ENCODE measurements around the gene PRLR.
"Not testable (repeated sequence)": the region's sequence is repeated elsewhere in the genome, so short reads cannot be mapped to it uniquely, and the experiment has no call there.

The PRLR gene

DNA sequence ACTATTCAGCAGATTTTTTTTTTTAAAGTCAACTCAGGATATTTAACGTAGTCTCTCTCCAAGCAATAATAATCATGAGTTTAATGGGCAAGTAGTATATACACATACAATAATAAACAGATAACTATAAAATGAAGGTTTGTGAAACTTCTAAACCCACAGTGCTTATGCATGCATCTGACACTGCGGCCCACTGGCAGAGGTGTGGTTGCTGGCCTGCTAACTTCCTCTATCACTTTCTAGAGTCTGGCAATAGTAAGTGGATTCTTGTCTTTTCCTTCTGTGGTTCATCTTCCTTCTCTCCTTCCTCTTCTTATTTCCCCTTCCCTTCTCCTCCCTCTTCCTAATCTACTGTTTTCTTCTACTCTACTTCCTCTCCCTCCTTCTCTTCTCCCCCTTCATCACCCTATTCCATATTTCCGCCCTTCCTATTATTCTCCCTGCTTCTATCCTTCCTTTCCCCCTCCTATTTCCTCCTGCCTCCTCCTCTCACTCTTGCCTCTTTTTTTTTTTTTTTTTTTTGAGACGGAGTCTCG is 164.0 kb downstream of the PRLR start:
- no peak for DNase-seq

DNA sequence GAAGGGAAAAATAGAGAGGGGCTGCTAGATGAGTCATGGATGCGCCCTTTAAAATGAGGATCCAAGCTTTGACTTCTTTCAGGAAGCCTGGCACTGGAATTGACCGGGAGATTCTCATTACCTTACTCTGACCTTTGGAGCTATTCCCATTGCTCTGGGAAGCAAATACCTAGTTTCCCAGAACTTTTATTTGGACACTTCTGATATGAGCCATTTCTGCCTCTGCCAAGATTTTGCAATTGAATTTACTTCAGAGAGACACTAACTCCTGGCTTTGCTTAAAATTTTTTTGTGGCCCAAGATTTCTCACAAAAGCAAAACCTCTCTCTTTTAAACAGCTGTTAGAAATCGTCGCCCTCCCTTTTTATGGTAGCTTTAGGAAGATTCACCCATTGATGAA is 166.9 kb downstream of the PRLR start:
- no peak for DNase-seq

DNA sequence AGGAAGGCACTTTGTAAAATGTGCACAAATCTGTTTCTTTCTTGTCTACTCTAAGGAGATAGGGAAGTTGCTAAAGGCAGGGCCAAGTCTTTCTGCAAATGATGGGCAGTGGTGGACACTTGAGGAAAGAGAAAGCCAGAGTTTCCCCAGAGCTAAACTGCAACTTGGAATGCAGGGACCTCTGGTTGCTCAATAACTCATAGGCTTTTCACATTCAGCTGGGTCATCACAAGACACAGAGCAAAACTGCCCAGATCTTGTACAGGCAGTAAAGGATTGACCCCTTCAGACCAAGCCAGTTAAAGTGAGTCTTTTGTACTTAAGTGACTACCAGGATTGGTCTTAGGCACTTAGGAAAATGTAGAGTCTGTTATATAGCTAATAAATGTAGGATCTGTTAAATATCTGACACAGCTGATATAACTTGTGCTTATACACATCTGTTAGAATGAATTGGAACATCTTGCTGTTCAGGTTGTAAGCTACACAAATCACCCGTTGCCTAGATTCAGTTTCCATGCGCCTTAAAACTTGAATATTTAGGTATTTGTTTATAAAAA is 169.0 kb downstream of the PRLR start:
- DNase-seq: no peak

DNA sequence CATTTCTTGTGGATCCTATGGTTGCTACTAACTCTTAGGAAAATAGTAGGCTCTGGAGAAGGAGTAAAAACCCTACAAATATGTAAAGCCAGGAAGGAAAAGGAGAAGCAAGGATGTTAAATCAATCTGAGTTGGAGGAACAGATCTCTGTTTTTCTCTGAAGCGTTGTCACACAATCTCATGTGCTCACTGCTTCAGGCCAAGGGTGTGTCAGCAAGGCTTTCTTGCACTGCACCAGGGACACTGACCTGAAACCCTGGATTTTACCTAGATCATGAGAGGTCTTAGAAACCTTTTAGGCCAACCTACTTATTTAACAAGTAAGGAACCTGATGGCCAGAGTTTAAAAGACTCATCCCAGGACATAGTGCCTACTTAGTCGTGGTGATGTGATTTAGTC is 170.1 kb downstream of the PRLR start:
- DNase-seq: no peak

DNA sequence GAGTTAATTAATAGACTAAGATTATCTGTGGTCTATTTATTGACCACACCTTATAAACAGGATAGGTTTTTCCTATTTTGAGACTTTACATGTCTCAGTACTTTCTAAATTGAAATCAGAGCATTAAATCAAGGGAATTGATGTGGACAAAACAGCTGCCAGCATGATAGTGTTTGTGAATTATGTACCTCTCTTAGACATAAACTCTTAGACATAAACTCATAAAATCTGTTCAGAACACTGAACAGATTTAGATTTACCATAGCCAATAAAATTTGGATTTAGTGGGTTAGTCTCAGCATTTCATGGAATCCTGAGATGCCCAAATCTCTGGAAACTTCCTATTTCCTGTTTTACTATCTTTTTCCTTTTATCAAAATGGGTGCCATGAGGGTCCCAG is 171.0 kb downstream of the PRLR start:
- no peak for DNase-seq

DNA sequence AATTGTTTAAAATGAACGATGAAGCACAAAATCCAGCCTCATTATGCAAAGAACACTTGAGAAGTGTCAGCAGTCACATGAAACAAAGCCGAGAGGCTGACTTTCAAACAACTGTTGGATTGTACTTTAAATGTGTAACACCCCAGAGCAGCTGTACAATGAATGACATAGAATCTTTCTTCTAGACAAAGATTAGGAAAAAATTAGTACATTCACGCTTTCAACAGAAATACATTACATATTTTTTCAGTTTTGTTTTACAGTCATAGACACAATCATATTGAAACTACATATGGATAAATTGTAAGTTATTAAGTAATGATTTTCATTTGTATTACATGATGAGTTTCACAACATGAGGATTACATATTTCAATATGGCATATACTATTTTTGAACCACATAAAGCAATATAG is 171.9 kb downstream of the PRLR start:
- no peak for DNase-seq

DNA sequence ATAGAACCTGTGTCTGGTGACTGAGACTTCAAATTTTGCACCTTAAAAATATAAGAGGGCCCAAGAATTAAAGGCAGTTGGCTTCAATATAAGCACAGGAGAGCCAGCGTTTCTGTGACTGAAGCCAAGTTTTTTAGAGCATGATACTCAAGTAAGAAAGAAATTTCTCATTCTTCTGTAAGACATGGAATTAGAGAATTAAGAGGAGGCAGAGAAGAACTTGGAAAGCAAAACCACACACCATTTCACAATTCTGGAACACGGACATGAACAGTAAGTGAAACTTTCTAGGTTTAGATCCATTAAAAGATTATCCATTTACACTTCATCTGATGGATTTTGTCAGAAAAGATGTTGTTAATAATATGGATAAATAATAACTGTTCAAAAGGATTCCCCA is 173.6 kb downstream of the PRLR start:
- no peak for DNase-seq

DNA sequence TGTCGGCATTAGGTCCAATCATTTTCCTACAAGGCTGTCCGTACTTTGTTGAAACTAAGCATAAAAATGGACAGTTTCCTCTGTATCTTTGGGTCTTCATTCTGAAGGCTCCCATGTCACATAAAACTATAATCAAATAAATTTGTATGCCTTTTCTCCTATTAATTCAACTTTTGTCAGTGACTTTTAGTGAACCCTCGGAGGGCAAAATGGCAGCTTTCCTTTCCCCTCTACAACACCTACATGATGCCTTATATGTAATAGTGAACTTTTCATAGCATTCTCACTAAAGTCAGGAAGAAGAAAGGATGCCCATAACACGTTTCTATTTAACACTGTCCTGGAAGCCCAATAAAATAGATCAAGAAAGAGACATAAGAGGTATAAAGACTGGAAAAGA is 177.4 kb downstream of the PRLR start:
- no peak for DNase-seq

DNA sequence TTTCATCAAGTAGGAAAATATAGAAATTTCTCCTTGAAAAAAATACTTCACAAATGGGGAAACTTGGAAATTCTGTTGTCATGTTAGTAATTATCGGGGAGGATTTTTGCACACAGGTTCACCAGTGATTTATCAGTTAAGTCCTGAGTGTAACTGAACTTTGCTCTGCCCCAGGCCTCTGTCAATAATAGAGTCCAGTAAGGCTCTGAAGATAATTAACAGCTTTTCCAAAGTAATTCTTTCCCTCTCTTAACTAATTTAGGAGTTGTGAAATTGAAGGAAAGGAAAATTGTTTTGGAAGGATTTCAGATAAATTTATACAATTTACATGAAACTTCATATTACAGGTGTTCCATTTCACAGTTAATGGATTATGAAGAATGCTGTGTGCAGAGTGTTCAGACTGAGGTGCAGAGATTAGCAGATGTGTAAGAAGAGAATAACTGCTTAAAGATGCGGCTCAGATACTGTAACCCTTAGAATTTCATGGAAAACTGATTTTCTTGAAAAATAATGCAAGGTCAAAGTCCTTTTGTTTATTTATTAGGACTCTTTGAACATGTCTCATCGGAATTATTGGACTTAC is 179.7 kb downstream of the PRLR start:
- DNase-seq: no peak

DNA sequence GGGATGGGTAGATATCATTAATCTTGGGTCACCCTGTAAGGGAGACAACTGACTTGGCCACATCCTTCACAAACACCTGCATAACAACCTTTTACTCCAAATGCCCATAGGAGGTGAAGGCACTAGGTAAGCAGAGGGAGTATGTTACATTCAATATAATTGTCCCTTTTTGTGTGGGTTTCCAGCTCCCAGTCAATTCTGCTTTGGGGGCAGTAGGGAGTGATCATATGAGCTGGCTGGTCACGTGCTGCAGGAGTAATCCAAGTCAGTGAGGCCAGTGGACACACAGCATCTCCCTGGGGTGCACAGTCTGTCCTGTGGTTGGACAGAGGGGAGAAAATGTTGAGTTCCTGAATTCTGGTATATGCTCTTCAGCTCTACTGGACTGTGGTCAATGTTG is 181.4 kb downstream of the PRLR start:
- DNase-seq: no peak

DNA sequence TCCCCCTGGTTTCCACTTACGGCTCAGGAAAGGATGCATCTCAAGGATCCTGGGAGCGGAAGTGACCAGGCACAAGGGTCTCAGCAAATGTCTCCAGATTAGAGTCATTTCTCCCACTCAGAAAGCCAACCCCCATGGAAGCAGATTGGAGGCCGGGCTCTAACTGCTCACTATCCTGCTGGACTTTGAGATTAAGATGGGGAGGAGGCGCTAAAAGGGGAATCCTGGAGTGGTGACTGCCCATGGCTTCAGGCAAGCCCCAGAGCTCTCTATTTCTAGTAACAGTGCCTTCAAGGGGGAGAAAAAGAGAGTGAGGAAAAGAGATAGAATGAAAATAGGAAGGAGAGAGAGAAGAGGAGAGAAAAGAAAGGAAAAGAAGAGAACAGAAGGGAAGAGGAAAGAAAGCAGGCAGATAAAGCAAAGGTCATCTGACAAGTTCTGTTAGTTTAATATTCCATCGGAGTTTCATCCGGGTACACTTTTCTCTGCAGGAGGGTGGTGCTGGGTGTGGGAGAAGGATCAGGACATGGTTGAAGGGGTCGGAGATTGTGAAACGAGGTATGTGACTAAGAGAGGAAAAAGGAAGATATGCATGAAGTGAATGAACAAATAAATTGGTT is 182.4 kb downstream of the PRLR start, which contains the start of gene AGXT2:
Gene AGXT2 (minus strand): TSS at position 165 of the 620 bp plus-strand sequence. CDS start 57 bp downstream, at position 108.
- no peak for DNase-seq

DNA sequence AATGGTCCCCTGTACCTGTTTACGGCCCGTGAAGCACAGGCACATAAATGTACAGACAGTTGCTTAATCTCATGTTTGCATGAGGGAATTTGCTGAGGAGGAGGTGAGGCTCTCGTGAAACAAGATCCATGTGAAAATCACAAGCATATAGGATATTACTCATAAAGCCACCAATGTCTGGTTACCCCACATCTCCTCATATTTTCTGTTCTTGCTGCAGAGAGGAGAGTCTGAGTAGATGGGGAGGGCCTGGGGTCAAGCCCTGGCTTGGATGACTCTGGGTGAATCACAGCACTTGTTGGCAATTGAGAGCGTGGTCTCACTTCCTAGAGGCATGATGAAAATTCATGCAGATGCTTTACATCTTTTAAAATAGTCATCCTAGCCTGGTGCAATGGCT is 183.5 kb downstream of the PRLR start:
- DNase-seq: no peak

DNA sequence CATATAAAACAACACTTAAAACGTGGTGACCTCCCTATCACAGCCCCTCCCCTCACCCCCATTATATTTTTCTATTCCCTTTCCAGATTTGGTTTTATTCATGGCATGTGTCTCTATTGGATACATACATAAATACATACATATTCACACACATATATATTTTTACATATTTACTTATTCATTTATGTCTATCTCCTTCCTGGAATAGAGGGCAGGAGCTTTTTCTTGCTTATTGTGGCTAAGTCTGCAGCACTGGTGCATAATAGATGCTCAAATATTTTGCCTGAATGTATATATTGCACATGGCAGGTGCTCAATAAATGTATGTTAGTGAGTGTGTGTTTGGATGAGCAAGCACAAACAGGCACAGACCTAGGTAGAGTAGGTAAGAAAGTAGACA is 185.0 kb downstream of the PRLR start:
- no peak for DNase-seq

DNA sequence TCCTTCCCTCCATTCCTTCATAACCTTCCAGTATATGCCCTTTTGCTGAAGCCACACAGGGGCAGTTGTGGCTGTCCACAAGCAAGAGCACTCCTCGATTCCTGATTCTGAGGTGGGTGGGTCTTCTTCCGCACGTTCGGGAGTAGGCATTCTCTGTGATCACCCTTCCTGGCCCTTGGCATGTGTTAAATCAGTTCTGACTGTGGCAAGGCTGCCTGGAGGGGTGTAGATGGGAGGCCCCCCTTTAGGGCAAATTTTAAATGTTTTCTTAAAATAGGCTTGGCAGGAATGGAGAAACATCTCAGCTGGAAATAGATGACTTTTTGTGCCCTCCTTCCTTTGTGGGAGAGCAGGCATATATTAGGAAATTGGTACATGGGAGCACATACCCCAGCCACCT is 185.6 kb downstream of the PRLR start:
- DNase-seq: no peak

DNA sequence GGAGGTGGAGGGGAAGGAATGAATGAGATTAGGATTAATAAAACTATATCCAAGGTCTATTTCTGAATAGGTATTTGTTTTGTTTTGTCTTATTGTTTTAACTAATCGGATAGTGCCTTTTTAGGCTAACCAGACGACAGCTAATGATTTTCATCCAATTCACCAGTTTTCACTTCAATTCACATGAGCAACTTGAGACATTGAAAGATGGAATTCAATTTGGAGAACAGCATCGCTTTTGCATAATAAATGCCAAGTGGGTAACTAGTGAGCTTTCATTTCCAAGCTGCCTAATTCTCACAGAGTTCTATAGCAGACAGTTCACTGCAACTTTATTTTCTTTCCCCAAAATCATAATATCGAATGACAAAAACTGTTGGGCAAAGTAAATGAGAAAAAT is 187.5 kb downstream of the PRLR start:
- DNase-seq: no peak

DNA sequence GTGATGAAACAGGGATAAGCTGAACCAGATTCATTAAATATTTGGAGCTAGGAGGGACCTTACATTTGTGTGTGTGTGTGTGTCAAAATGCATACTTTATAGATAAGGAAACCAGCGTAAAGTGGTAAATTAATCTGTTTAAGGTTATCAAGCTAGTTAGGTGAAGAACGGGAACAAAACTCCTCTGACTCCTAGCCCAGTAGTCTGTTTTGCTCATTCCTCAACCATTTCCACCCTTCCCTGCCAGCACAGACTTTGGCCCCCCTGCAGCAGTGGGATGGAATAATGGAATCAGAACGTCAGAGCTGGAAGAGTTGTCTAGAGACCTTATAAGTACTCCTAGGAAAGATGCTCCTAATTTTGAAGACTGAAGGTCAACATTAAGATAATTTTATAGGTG is 189.0 kb downstream of the PRLR start:
- no peak for DNase-seq

DNA sequence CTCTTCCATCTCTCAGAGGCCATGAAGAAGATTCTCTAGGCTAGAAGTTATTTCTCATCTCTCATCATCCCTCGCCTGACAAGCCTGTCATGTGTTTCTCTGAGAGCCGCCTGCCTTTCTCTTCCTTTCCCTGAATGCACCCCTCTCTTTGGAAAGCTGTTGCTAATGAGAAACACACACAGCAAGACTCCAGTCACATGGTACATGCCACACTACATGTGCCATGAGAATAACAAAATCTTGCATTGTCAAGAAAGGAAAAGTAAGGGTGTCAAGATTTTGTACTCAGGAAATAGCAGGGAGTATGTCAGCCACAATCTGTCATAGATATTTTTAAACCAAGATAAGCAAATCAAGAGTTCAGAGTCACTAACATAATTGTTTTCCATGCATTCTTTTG is 191.4 kb downstream of the PRLR start:
- DNase-seq: no peak

DNA sequence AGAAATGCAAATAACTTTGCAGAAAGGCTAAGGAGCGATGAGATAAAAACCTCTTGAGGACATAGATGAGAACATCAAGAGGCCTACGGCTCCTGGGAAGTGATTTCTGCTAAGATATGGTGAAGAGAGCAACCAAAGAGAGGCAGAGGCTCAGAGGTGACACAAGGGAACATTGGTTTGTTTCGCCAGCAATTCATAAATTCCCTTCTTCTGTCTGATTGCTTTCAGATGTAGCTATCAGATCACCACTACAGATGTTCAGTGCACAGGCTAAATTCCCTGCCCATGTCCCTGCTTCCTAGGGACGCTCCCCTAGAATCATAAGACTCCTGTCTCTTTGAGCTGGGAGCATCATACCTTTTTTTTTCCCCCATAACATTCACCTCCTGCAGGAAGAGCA is 193.8 kb downstream of the PRLR start:
- no peak for DNase-seq

DNA sequence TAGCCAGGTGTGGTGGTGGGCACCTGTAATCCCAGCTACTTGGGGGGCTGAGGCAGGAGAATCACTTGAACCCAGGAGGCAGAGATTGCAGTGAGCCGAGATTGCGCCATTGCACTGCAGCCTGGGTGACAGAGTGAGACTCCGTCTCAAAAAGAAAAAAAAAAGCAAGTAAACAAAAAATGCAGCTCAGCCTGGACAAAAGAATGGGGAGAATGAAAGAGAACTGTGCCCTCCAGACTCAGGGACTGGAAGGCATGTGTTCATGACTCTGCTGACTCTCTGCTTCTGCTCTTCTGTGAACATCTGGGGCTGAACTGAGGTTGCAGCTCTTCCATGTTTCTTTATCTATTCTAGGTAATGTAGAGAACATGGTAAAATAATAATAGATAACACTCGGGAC is 194.4 kb downstream of the PRLR start:
- DNase-seq: not testable (repeated sequence)

DNA sequence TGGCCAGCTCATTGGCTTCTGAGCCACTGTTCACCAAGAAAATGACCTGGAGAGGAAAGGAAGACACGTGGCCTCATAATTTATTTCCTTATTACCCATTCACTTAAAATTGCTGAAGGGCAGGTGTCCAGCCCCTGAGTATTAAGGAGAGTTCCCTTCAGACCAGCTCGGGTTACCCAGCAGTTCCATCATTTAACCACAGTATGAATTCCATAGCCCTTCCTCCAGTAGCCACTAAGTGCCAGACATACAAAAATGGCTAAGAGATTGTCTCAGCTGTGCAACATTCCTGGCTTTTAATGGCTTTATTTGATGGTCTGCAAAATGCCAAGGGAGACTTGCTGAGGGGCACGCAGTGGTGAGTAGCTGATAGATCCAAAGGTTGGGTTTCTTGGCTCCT is 195.0 kb downstream of the PRLR start:
- DNase-seq: no peak

DNA sequence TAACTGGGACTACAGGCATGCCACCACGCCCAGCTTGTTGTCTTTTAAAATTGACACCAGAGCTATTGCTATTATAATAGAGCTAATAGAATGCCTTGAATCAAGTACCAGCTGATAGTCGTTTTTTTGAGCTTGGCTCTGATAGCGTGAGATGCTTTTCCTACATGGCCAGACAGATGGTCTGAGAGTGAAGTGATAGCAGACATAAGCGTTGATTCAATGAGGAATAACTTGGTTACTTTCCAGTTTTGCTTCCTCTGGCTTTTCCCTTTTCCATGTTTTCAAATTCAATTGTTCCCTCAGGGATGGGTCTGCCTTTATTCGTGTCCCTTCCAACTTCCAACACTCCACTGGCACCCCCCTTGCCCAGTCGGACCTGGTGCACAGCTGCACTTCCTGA is 197.9 kb downstream of the PRLR start:
- DNase-seq: no peak

DNA sequence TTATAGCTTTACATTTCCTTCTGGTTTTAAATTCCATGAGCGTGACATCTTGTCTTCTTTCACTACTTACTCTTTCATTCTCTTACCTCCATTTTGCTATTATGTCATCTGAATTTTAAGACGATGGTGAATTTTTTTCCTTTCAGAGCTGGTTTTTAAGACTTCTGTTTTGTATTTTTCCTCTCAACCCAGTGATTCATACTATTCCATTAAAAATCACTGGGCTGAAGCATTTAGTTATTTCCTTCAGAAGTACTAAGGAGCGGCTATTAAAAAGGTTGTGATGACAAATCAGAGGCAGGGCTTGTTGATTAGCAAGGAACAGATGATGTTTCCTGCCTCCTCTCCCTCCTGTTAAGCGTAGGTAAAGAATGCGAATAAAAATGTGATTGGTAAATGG is 199.0 kb downstream of the PRLR start:
- no peak for DNase-seq

DNA sequence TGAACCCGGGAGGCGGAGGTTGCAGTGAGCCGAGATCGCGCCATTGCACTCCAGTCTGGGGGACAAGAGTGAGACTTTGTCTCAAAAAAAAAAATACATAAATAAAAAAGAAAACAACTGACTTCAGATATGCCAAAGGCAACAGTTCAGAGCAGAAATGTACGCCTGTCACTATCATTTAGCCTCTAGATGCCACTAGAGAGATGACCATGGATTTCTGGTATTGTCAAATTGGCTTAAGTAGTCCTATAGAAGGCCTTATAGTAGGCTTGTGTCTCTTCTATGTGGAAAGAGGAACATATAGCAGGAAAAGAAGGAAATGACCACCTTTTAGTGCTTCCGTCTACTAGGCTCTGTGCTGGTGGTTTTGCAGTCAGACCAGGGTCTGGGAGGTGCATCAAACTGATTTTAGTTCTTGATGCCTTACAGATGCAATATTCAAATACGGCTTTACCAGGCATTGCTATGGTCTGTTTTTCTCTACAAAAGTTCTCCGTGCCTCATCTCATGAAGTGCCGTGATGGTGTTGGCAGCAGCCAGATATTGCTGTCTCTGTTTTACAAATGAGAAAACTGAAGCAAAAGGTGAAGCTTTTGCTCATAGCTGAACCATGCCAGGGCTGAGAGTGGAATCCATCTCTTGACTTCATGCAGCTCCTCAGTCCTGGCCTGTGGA is 199.7 kb downstream of the PRLR start:
- no peak for DNase-seq

DNA sequence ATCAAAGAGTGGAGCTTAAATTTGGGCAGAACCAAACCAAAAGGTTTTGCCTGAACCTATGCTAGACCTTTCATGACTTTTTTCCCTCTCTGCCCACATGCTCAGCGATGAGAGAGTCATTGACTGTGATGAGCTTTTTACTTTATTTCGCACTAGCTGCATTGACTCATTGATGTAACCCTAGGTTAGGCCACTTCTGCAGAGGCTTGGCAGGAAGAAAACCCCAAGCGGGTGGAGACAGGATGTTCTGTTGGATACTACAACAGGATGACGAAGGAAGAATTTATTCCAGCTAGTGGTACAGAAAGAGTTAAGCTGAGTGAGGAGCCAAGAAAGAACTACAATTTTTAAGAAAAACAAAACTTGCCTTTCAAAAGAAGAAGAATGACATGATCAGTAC is 201.0 kb downstream of the PRLR start:
- DNase-seq: peak; percentile 5
